HG03520 (cell line): ENCODE data around the gene SCRN2.

Experiments
- ATAC-seq: cut with Tn5 transposase; IDR thresholded peaks from one replicate; pipeline ENCODE4 v1.9.1; 2021; ENCODE audit warnings: mild to moderate bottlenecking, moderate library complexity; ENCODE audit not compliant: unreplicated experiment

The SCRN2 gene

GRCh38 chr17:47822785-47823184 lies 18.3 kb downstream of the SCRN2 start:
- ATAC-seq = no peak

GRCh38 chr17:47821424-47822391 lies 19.4 kb downstream of the SCRN2 start, which contains the start of gene OSBPL7:
OSBPL7 (minus strand) TSS chr17:47821794; CDS start chr17:47820278, 1,516 bp downstream.
- peak; percentile 68 for ATAC-seq

- ATAC-seq = no peak
These were observed 20.0 kb downstream of the SCRN2 start for GRCh38 chr17:47821031-47821423.

- no peak for ATAC-seq
These were observed 20.9 kb downstream of the SCRN2 start for GRCh38 chr17:47820033-47820789.

- ATAC-seq = no peak
These were observed 21.6 kb downstream of the SCRN2 start for GRCh38 chr17:47819475-47819874.

GRCh38 chr17:47818002-47818695 lies 22.9 kb downstream of the SCRN2 start:
- no peak for ATAC-seq

- ATAC-seq = no peak
These were observed 24.1 kb downstream of the SCRN2 start for GRCh38 chr17:47816947-47817346.

- no peak for ATAC-seq
These were observed 24.9 kb downstream of the SCRN2 start for GRCh38 chr17:47816111-47816735.

- ATAC-seq = no peak
These were observed 25.8 kb downstream of the SCRN2 start for GRCh38 chr17:47815106-47815918.

GRCh38 chr17:47813512-47814031 lies 27.5 kb downstream of the SCRN2 start:
- no peak for ATAC-seq

- no peak for ATAC-seq
These were observed 28.0 kb downstream of the SCRN2 start for GRCh38 chr17:47813077-47813476.

GRCh38 chr17:47812146-47812920 lies 28.7 kb downstream of the SCRN2 start:
- ATAC-seq = no peak

GRCh38 chr17:47811709-47812108 lies 29.4 kb downstream of the SCRN2 start:
- ATAC-seq = no peak

GRCh38 chr17:47810901-47811635 lies 30.0 kb downstream of the SCRN2 start:
- no peak for ATAC-seq

GRCh38 chr17:47810200-47810821 lies 30.8 kb downstream of the SCRN2 start:
- ATAC-seq = no peak

- no peak for ATAC-seq
These were observed 32.1 kb downstream of the SCRN2 start for GRCh38 chr17:47808830-47809480.
